H9 (cell line): ENCODE data around the gene RTTN. TPM values are rescaled to one million over a fixed set of nuclear protein-coding genes. Genes with fewer than 3 reads are reported as not detected.

Experiments
- DNase-seq: peaks from one replicate; pipeline ENCODE4 v3.0.0-alpha.2; 2017
- H2AFZ ChIP-seq: one replicate; pipeline ENCODE4 v1.6.1; 2013; ENCODE audit warnings: mild to moderate bottlenecking, low read length, control low read depth, moderate library complexity
- H2AK5ac ChIP-seq: 2 replicates; pipeline ENCODE4 v1.6.1; 2013; ENCODE audit warnings: low read length, control low read depth, mixed read lengths; ENCODE audit not compliant: insufficient read length
- H2BK120ac ChIP-seq: one replicate; pipeline ENCODE4 v1.6.1; 2013; ENCODE audit warnings: low read depth, mild to moderate bottlenecking, low read length, control low read depth, inconsistent platforms; ENCODE audit not compliant: poor library complexity, severe bottlenecking
- H2BK12ac ChIP-seq: 2 replicates; pipeline ENCODE4 v1.6.1; 2013; ENCODE audit warnings: low read length, control low read depth, mixed read lengths, low read depth; ENCODE audit not compliant: insufficient read length
- H2BK15ac ChIP-seq: 2 replicates; pipeline ENCODE4 v1.6.1; 2013; ENCODE audit warnings: low read depth, low read length, control low read depth
- H2BK20ac ChIP-seq: one replicate; pipeline ENCODE4 v1.6.1; 2013; ENCODE audit warnings: low read depth, mild to moderate bottlenecking, low read length, control low read depth, inconsistent platforms; ENCODE audit not compliant: poor library complexity, severe bottlenecking
- H2BK5ac ChIP-seq: 2 replicates; pipeline ENCODE4 v1.6.1; 2013; ENCODE audit warnings: low read length, control low read depth, mixed read lengths; ENCODE audit not compliant: insufficient read length
- H3K14ac ChIP-seq: 2 replicates; pipeline ENCODE4 v1.6.1; 2013; ENCODE audit warnings: low read length, control low read depth; ENCODE audit not compliant: insufficient read depth
- H3K18ac ChIP-seq: 2 replicates; pipeline ENCODE4 v1.6.1; 2013; ENCODE audit warnings: low read depth, mild to moderate bottlenecking, mixed read lengths, low read length, control low read depth; ENCODE audit not compliant: insufficient read length
- H3K23ac ChIP-seq: 2 replicates; pipeline ENCODE4 v1.6.1; 2013; ENCODE audit warnings: low read length, control low read depth, mixed read lengths, low read depth; ENCODE audit not compliant: insufficient read length
- H3K23me2 ChIP-seq: 2 replicates; pipeline ENCODE4 v1.6.1; 2013; ENCODE audit warnings: low read depth, mild to moderate bottlenecking, mixed read lengths, low read length, control low read depth; ENCODE audit not compliant: insufficient read length, poor library complexity, severe bottlenecking
- H3K27ac ChIP-seq: 2 replicates; pipeline ENCODE4 v1.5.1; 2013; ENCODE audit warnings: low read length, control low read depth, mixed read lengths, low read depth; ENCODE audit not compliant: insufficient read length
- H3K27me3 ChIP-seq: 2 replicates; pipeline ENCODE4 v1.6.1; 2013; ENCODE audit warnings: low read length, control low read depth, inconsistent platforms; ENCODE audit not compliant: insufficient read depth
- H3K4ac ChIP-seq: 2 replicates; pipeline ENCODE4 v1.6.1; 2013; ENCODE audit warnings: low read depth, mild to moderate bottlenecking, control low read depth, inconsistent platforms, low read length, moderate library complexity
- H3K4me1 ChIP-seq: 2 replicates; pipeline ENCODE4 v1.6.1; 2013; ENCODE audit warnings: low read length, control low read depth, inconsistent platforms; ENCODE audit not compliant: insufficient read depth
- H3K4me2 ChIP-seq: 2 replicates; pipeline ENCODE4 v1.6.1; 2013; ENCODE audit warnings: low read length, control low read depth, mixed read lengths; ENCODE audit not compliant: insufficient read length, insufficient read depth
- H3K56ac ChIP-seq: 2 replicates; pipeline ENCODE4 v1.6.1; 2013; ENCODE audit warnings: low read depth, mild to moderate bottlenecking, mixed read lengths, low read length, control low read depth; ENCODE audit not compliant: insufficient read length
- H3K79me1 ChIP-seq: 2 replicates; pipeline ENCODE4 v1.6.1; 2013; ENCODE audit warnings: low read depth, mild to moderate bottlenecking, moderate library complexity, low read length, control low read depth, inconsistent platforms; ENCODE audit not compliant: insufficient read depth, poor library complexity, severe bottlenecking
- H3K79me2 ChIP-seq: 2 replicates; pipeline ENCODE4 v1.6.1; 2013; ENCODE audit warnings: low read length, control low read depth, inconsistent platforms; ENCODE audit not compliant: insufficient read depth
- H3K9ac ChIP-seq: 2 replicates; pipeline ENCODE4 v1.6.1; 2013; ENCODE audit warnings: low read length, control low read depth, mixed read lengths; ENCODE audit not compliant: insufficient read length; ENCODE audit errors: extremely low read depth
- H3K9me3 ChIP-seq: one replicate; pipeline ENCODE4 v1.6.1; 2013; ENCODE audit warnings: low read depth, low read length, inconsistent platforms; ENCODE audit not compliant: control insufficient read depth
- H3T11ph ChIP-seq: one replicate; pipeline ENCODE4 v1.6.1; 2013; ENCODE audit warnings: mild to moderate bottlenecking, low read length, control low read depth, inconsistent platforms
- H4K20me1 ChIP-seq: one replicate; pipeline ENCODE4 v1.6.1; 2013; ENCODE audit not compliant: control insufficient read depth, insufficient read length, insufficient read depth
- H4K5ac ChIP-seq: 2 replicates; pipeline ENCODE4 v1.6.1; 2013; ENCODE audit warnings: low read depth, mild to moderate bottlenecking, mixed read lengths, low read length, control low read depth; ENCODE audit not compliant: insufficient read length
- H4K8ac ChIP-seq: replicated peaks from 2 replicates; pipeline ENCODE4 v1.6.1; 2013; ENCODE audit warnings: low read length, control low read depth, mixed read lengths, low read depth; ENCODE audit not compliant: insufficient read length
- H4K91ac ChIP-seq: 2 replicates; pipeline ENCODE4 v1.6.1; 2013; ENCODE audit warnings: low read depth, mild to moderate bottlenecking, moderate library complexity, mixed read lengths, low read length, control low read depth; ENCODE audit not compliant: insufficient read length
- H3K27ac Mint-ChIP-seq, 3 experiments: 2 replicates in 2 of 3; 3 replicates in 1 of 3; pipeline ENCODE4 v1.8.0; 2020 to 2021; ENCODE audit warnings: mixed read lengths in 3 of 3, mild to moderate bottlenecking in 1 of 3, moderate library complexity in 1 of 3
- H3K27me3 Mint-ChIP-seq: 2 replicates; pipeline ENCODE4 v1.8.0; 2021; ENCODE audit warnings: low read depth, mild to moderate bottlenecking, moderate library complexity, mixed read lengths
- H3K36me3 Mint-ChIP-seq, 3 experiments: 2 replicates in 2 of 3; 3 replicates in 1 of 3; pipeline ENCODE4 v1.8.0; 2020 to 2021; ENCODE audit warnings: low read depth in 3 of 3, mixed read lengths in 3 of 3; ENCODE audit not compliant: insufficient read depth in 1 of 3
- H3K4me1 Mint-ChIP-seq, 2 experiments: 2 replicates each; pipeline ENCODE4 v1.8.0; 2020; ENCODE audit warnings: mixed read lengths in 2 of 2
- H3K4me3 Mint-ChIP-seq, 2 experiments: 2 replicates in 1 of 2; 3 replicates in 1 of 2; pipeline ENCODE4 v1.8.0; 2020 to 2021; ENCODE audit warnings: mild to moderate bottlenecking in 2 of 2, mixed read lengths in 2 of 2, moderate library complexity in 1 of 2
- H3K9me3 Mint-ChIP-seq, 2 experiments: 2 replicates in 1 of 2; 3 replicates in 1 of 2; pipeline ENCODE4 v1.8.0; 2020; ENCODE audit warnings: mild to moderate bottlenecking in 2 of 2, mixed read lengths in 2 of 2, moderate library complexity in 1 of 2
- WGBS: extraction: QIAGEN DNeasy Blood & Tissue Kit; methylation state at CpG from one replicate; pipeline ENCODE4 v1.1.7; 2013; ENCODE audit warnings: missing lambda C conversion rate, low lambda C conversion rate, mixed read lengths; ENCODE audit not compliant: insufficient read length; ENCODE audit errors: extremely low coverage; 5-methylcytosine and 5-hydroxymethylcytosine counted together
- total RNA-seq: library from RNA; stranded (reverse); gene quantifications from 2 replicates; pipeline ENCODE4 v1.2.1, GENCODE V29; 2021
- TF ChIP-seq, protein P1 (sequence below): fragments of 200-600 bp; sonication (generic); conservative IDR thresholded peaks from 3 replicates; pipeline ENCODE4 v1.8.0; 2021; ENCODE audit warnings: antibody characterized with exemption, mild to moderate bottlenecking

The RTTN gene
- total RNA-seq, 1 experiment from 2014 or later: 17.6 TPM

DNA sequence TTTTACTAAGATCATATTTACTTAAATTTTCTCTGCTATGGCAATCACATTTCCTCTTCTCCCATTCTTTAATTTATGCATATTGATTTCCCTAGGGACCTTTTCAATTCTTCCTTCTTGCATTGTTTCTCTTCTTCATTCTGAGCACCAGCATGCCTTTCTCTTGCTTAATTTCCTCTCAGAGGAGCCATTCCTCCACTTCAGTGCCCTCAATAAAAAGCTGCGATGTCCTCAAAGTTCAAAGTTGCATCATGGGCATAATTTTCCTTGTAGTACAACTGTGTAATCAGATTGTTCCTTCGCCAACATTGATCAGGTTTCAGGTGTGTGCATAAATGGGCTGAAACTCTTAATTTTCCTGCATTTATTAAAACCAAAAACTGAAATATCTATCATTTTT lies 236.0 kb downstream of the RTTN start:
- Histone ChIP-seq H3K18ac (no peak overlapping the region), H3K27me3 (no peaks in the 10 kb centered on the region; the same call in 1 of the 2 replicates), H3K4me1 (no peaks in the 10 kb centered on the region), H3K23ac (no peak overlapping the region), H3K79me2 (no peaks in the 10 kb centered on the region), H2BK20ac (no peak overlapping the region), H4K5ac (no peak overlapping the region), H3K4ac (no peak overlapping the region), H2BK15ac (no peak overlapping the region), H4K8ac (no peak overlapping the region), H4K20me1 (no peaks in the 10 kb centered on the region), H3K27ac (no peak overlapping the region), H4K91ac (no peak overlapping the region), H3K23me2 (no peaks in the 10 kb centered on the region), H3K79me1 (no peaks in the 10 kb centered on the region), H3K4me2 (no peak overlapping the region), H2AFZ (no peak overlapping the region), H3K9ac (no peak overlapping the region), H2BK12ac (no peak overlapping the region), H2BK120ac (no peak overlapping the region), H2AK5ac (no peak overlapping the region), H3K9me3 (no peaks in the 10 kb centered on the region), H3K14ac (no peak overlapping the region), H2BK5ac (no peak overlapping the region), H3K56ac (no peak overlapping the region), H3T11ph (no peak overlapping the region)
- H3K36me3 Mint-ChIP-seq: peaks cover 6 to 27% (median 7%) of the 10 kb centered on the region in 3 experiments; a peak in 4 of 7 replicates
- no CpG with 5 or more reads among the region's 2 CpGs for WGBS
- H3K4me3 Mint-ChIP-seq: no peak overlapping the region
- H3K9me3 Mint-ChIP-seq: peaks cover 14 to 21% of the 10 kb centered on the region in 2 experiments; a peak in 4 of 5 replicates
- no peak for DNase-seq
- TF ChIP-seq, protein P1, sequence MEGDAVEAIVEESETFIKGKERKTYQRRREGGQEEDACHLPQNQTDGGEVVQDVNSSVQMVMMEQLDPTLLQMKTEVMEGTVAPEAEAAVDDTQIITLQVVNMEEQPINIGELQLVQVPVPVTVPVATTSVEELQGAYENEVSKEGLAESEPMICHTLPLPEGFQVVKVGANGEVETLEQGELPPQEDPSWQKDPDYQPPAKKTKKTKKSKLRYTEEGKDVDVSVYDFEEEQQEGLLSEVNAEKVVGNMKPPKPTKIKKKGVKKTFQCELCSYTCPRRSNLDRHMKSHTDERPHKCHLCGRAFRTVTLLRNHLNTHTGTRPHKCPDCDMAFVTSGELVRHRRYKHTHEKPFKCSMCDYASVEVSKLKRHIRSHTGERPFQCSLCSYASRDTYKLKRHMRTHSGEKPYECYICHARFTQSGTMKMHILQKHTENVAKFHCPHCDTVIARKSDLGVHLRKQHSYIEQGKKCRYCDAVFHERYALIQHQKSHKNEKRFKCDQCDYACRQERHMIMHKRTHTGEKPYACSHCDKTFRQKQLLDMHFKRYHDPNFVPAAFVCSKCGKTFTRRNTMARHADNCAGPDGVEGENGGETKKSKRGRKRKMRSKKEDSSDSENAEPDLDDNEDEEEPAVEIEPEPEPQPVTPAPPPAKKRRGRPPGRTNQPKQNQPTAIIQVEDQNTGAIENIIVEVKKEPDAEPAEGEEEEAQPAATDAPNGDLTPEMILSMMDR: no peak
- peaks cover 0 to 3% of the 10 kb centered on the region in 2 experiments; a peak in 2 of 4 replicates for H3K4me1 Mint-ChIP-seq
- no peak overlapping the region for H3K27ac Mint-ChIP-seq
- H3K27me3 Mint-ChIP-seq: no peaks in the 10 kb centered on the region; the same call in 1 of the 2 replicates
